GM13977 (cell line): Measurements from ENCODE around the gene SINHCAF.

ENCODE experiments used
- DNase-seq: peaks from one replicate; pipeline ENCODE4 v3.0.0; 2012; ENCODE audit warnings: low spot score
- CTCF ChIP-seq: IDR thresholded peaks from 2 replicates; pipeline ENCODE4 v1.5.1; 2012; ENCODE audit warnings: mild to moderate bottlenecking, control low read depth; ENCODE audit not compliant: insufficient read depth; ENCODE audit errors: extremely low read depth, missing control alignments
- in situ Hi-C: fragments of 300-500 bp; cut with MboI; formaldehyde crosslinking; loops from one replicate; pipeline ENCODE4 v1.12.0; 2022; ENCODE audit warnings: low sequenced_read_pairs, low pct_unique_long_range_greater_than_20kb, mixed read lengths, inconsistent platforms; ENCODE audit not compliant: unreplicated experiment

Gene SINHCAF

GRCh38 chr12:31272607-31273225 lies 53.2 kb downstream of the SINHCAF start:
- DNase-seq: no peak
- TF ChIP-seq CTCF: no peak
- in situ Hi-C loops: no loop called here

- DNase-seq: no peak
- no peak for TF ChIP-seq CTCF
- in situ Hi-C loops: no loop called here
Measured at GRCh38 chr12:31267966-31268365, 58.0 kb downstream of the SINHCAF start.

- in situ Hi-C loops: no loop called here
- TF ChIP-seq CTCF: no peak
- no peak for DNase-seq
Measured at GRCh38 chr12:31265722-31266121, 60.2 kb downstream of the SINHCAF start.

GRCh38 chr12:31263661-31264060 lies 62.3 kb downstream of the SINHCAF start:
- in situ Hi-C loops: no loop called here
- TF ChIP-seq CTCF: no peak
- DNase-seq: no peak

- in situ Hi-C loops: no loop called here
- no peak for TF ChIP-seq CTCF
- no peak for DNase-seq
Measured at GRCh38 chr12:31261744-31262143, 64.2 kb downstream of the SINHCAF start.

GRCh38 chr12:31260840-31261239 lies 65.1 kb downstream of the SINHCAF start:
- no peak for DNase-seq
- in situ Hi-C loops: no loop called here
- no peak for TF ChIP-seq CTCF
